IMR-90 (cell line): ENCODE results near the gene METRNL. TPM values are rescaled to one million over a fixed set of nuclear protein-coding genes. Genes with fewer than 3 reads are reported as not detected.

Experiments used
- ATAC-seq: fragments of 200-7000 bp; cut with Tn5 transposase; 2 replicates; pipeline ENCODE4 v1.9.1; 2020; ENCODE audit warnings: low read depth, mild to moderate bottlenecking, moderate library complexity
- BruUV-seq: library from RNA; stranded (reverse); fragments of 400-500 nt; replicated peaks from 2 replicates; lab custom pipeline; 2021; lab: Mats Ljungman, UMichigan
- CTCF ChIA-PET: fragments of 300-600 bp; formaldehyde crosslinking; extraction: SDS; loops from one replicate; lab custom pipeline; 2021; ENCODE audit warnings: antibody characterized with exemption; lab: Yijun Ruan, JAX
- POLR2A ChIA-PET: fragments of 300-600 bp; sonication (Branson Sonifier 250); formaldehyde crosslinking; loops from one replicate; lab custom pipeline; 2022; ENCODE audit warnings: antibody characterized with exemption; ENCODE audit not compliant: unreplicated experiment; lab: Charles Lee
- DNase-seq: peaks from one replicate; pipeline ENCODE4 v3.0.0; 2013
- H2AFZ ChIP-seq: replicated peaks from 2 replicates; pipeline ENCODE3; 2013; ENCODE audit warnings: low read length, mild to moderate bottlenecking; ENCODE audit not compliant: poor library complexity
- H2AK5ac ChIP-seq: 2 replicates; pipeline ENCODE4 v1.6.1; 2013; ENCODE audit warnings: low read depth, low read length, inconsistent platforms
- H2AK9ac ChIP-seq: replicated peaks from 2 replicates; pipeline ENCODE3; 2013; ENCODE audit warnings: mild to moderate bottlenecking, low read depth, low read length, moderate library complexity; ENCODE audit not compliant: poor library complexity
- H2BK120ac ChIP-seq: 2 replicates; pipeline ENCODE4 v1.6.1; 2013; ENCODE audit warnings: low read depth, low read length, inconsistent platforms
- H2BK15ac ChIP-seq: 3 replicates; pipeline ENCODE4 v1.6.1; 2013; ENCODE audit warnings: low read depth, low read length, inconsistent platforms
- H2BK20ac ChIP-seq: 2 replicates; pipeline ENCODE4 v1.6.1; 2013; ENCODE audit warnings: low read depth, mild to moderate bottlenecking, inconsistent platforms, low read length, moderate library complexity
- H2BK5ac ChIP-seq: 2 replicates; pipeline ENCODE4 v1.6.1; 2013; ENCODE audit warnings: mild to moderate bottlenecking, low read depth, low read length, inconsistent platforms; ENCODE audit not compliant: poor library complexity, severe bottlenecking
- H3K14ac ChIP-seq: replicated peaks from 2 replicates; pipeline ENCODE4 v1.6.1; 2013; ENCODE audit warnings: low read depth, low read length, inconsistent platforms
- H3K18ac ChIP-seq: 2 replicates; pipeline ENCODE4 v1.6.1; 2013; ENCODE audit warnings: low read depth, low read length, control low read depth
- H3K23ac ChIP-seq: 2 replicates; pipeline ENCODE4 v1.6.1; 2013; ENCODE audit warnings: low read depth, low read length, inconsistent platforms
- H3K27ac ChIP-seq: 2 replicates; pipeline ENCODE4 v1.5.1; 2013; ENCODE audit warnings: mild to moderate bottlenecking, control low read depth, low read length; ENCODE audit not compliant: insufficient read depth
- H3K27me3 ChIP-seq: 2 replicates; pipeline ENCODE4 v1.6.1; 2013; ENCODE audit warnings: low read length; ENCODE audit not compliant: control insufficient read depth, insufficient read depth
- H3K36me3 ChIP-seq: 2 replicates; pipeline ENCODE4 v1.6.1; 2013; ENCODE audit warnings: low read length, mixed read lengths; ENCODE audit not compliant: control insufficient read depth, insufficient read depth
- H3K4ac ChIP-seq: 2 replicates; pipeline ENCODE4 v1.6.1; 2013; ENCODE audit warnings: low read depth, low read length, inconsistent platforms
- H3K4me1 ChIP-seq: 2 replicates; pipeline ENCODE4 v1.6.1; 2013; ENCODE audit warnings: low read length, mixed read lengths; ENCODE audit not compliant: control insufficient read depth, insufficient read depth
- H3K4me2 ChIP-seq: 2 replicates; pipeline ENCODE4 v1.6.1; 2013; ENCODE audit warnings: low read depth, mild to moderate bottlenecking, control low read depth, low read length, moderate library complexity
- H3K4me3 ChIP-seq: 2 replicates; pipeline ENCODE4 v1.5.1; 2013; ENCODE audit warnings: low read depth, mild to moderate bottlenecking, control low read depth, low read length, moderate library complexity; ENCODE audit not compliant: insufficient read depth
- H3K56ac ChIP-seq: 2 replicates; pipeline ENCODE4 v1.6.1; 2013; ENCODE audit warnings: low read length, inconsistent platforms; ENCODE audit not compliant: insufficient read depth; ENCODE audit errors: extremely low read depth
- H3K79me1 ChIP-seq, 2 experiments: 2 replicates each; pipeline ENCODE4 v1.6.1; 2013; ENCODE audit warnings: low read length in 2 of 2, inconsistent platforms in 1 of 2, low read depth in 1 of 2
- H3K9ac ChIP-seq: 2 replicates; pipeline ENCODE4 v1.6.1; 2013; ENCODE audit warnings: low read depth, low read length, control low read depth
- H3K9me1 ChIP-seq: 2 replicates; pipeline ENCODE4 v1.6.1; 2013; ENCODE audit warnings: low read length, inconsistent platforms; ENCODE audit not compliant: insufficient read depth
- H3K9me3 ChIP-seq: 2 replicates; pipeline ENCODE4 v1.6.1; 2013; ENCODE audit warnings: low read length; ENCODE audit not compliant: control insufficient read depth, insufficient read depth
- H4K20me1 ChIP-seq: 2 replicates; pipeline ENCODE4 v1.6.1; 2013; ENCODE audit warnings: low read length, inconsistent platforms; ENCODE audit not compliant: insufficient read depth
- H4K5ac ChIP-seq: 2 replicates; pipeline ENCODE4 v1.6.1; 2013; ENCODE audit warnings: mild to moderate bottlenecking, low read depth, low read length, control low read depth
- H4K8ac ChIP-seq, 2 experiments: 2 replicates each; pipeline ENCODE4 v1.6.1; 2013; ENCODE audit warnings: low read depth in 2 of 2, low read length in 2 of 2, control low read depth in 1 of 2, inconsistent platforms in 1 of 2
- H4K91ac ChIP-seq: 2 replicates; pipeline ENCODE4 v1.6.1; 2013; ENCODE audit warnings: low read depth, low read length, inconsistent platforms; ENCODE audit not compliant: insufficient read depth
- BHLHE40 ChIP-seq: fragments of 150-350 bp; IDR thresholded peaks from 2 replicates; pipeline ENCODE4 v1.6.1; 2016; ENCODE audit warnings: mild to moderate bottlenecking, low read depth, low read length
- CEBPB ChIP-seq: IDR thresholded peaks from 2 replicates; pipeline ENCODE4 v1.6.1; 2012; ENCODE audit warnings: low read depth, low read length, improper control_type of control experiment
- CHD1 ChIP-seq: IDR thresholded peaks from 2 replicates; pipeline ENCODE4 v1.6.1; 2012; ENCODE audit warnings: low read depth, low read length, improper control_type of control experiment
- FOS ChIP-seq: fragments of 150-350 bp; IDR thresholded peaks from 2 replicates; pipeline ENCODE4 v1.6.1; 2016; ENCODE audit warnings: low read depth, low read length
- MAFK ChIP-seq: IDR thresholded peaks from 2 replicates; pipeline ENCODE4 v1.6.1; 2012; ENCODE audit warnings: low read depth, low read length, improper control_type of control experiment
- MAZ ChIP-seq: IDR thresholded peaks from 2 replicates; pipeline ENCODE4 v1.6.1; 2012; ENCODE audit warnings: low read depth, mild to moderate bottlenecking, low read length, improper control_type of control experiment, moderate library complexity, borderline replicate concordance
- RAD21 ChIP-seq: IDR thresholded peaks from 2 replicates; pipeline ENCODE4 v1.6.1; 2012; ENCODE audit warnings: low read length, improper control_type of control experiment
- SMC3 ChIP-seq: fragments of 150-350 bp; IDR thresholded peaks from 2 replicates; pipeline ENCODE4 v1.6.1; 2016; ENCODE audit warnings: low read depth, mild to moderate bottlenecking, antibody characterized with exemption, low read length, moderate library complexity
- whole genome bisulfite sequencing, 2 experiments: methylation state at CpG; one replicate each; pipeline versions ENCODE4 v1.1.5 to v1.1.7; 2013; ENCODE audit warnings: missing lambda C conversion rate in 2 of 2; ENCODE audit not compliant: insufficient read length in 1 of 2; ENCODE audit errors: extremely low coverage in 2 of 2; 5-methylcytosine and 5-hydroxymethylcytosine counted together
- dilution Hi-C: fragments of 300-500 bp; cut with HindIII; formaldehyde crosslinking; loops from one replicate; pipeline ENCODE4 v1.14.3; 2018; ENCODE audit warnings: low sequenced_read_pairs; ENCODE audit not compliant: unreplicated experiment
- in situ Hi-C: fragments of 300-500 bp; cut with MboI; formaldehyde crosslinking; loops from 3 replicates; pipeline ENCODE4 v1.14.3; 2019; ENCODE audit warnings: low sequenced_read_pairs, inconsistent platforms, mixed read lengths
- intact Hi-C: fragments of 100-400 bp; cut with micrococcal nuclease; formaldehyde crosslinking; loops from 2 replicates; pipeline ENCODE4 v1.10.0; 2022
- polyA plus RNA-seq, 3 experiments: library from polyadenylated mRNA; depleted of rRNA; stranded (reverse); fragments of >200 nt; gene quantifications; 2 replicates each; pipeline ENCODE4 v1.2.3, GENCODE V29; 2012; ENCODE audit warnings: low replicate concordance in 1 of 3
- total RNA-seq: library from RNA; depleted of rRNA; stranded (reverse); fragments of >200 nt; gene quantifications from 2 replicates; pipeline ENCODE4 v1.2.3, GENCODE V29; 2012
- TF ChIP-seq, protein P1 (sequence below): fragments of 150-350 bp; IDR thresholded peaks from 2 replicates; pipeline ENCODE4 v1.6.1; 2017; ENCODE audit warnings: mild to moderate bottlenecking, antibody characterized with exemption, low read length, low read depth

The METRNL gene
- total and polyA plus RNA-seq, 2 of the 4 experiments (the other 2 are of a cell fraction): 17.9 to 48.2 TPM

DNA sequence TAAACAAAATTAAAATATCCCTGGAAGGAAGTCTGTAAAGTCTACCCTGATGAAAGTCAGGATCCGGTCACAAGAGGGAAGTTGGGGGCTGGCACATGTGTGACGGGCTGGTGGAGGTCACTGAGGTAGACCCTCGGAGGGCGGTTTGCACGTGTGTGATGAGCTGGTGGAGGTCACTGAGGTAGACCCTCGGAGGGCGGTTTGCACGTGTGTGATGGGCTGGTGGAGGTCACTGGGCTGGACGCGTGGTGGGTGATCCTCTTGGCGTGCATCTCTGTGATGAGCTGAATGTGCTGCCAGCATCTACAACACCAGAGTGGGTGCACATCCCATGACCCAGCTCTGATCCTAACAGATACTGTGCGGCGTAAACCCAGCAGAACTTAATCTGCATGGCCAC, 43.7 kb upstream of the METRNL start:
- ATAC-seq (no peak), DNase-seq (no peak)
- H3K4ac ChIP-seq: no peak overlapping the region
- H2BK20ac ChIP-seq: no peak overlapping the region
- no peak overlapping the region for H2BK15ac ChIP-seq
- no peak overlapping the region for H3K18ac ChIP-seq
- peaks cover 6% of the 10 kb centered on the region for H3K9me3 ChIP-seq
- H2AFZ ChIP-seq: no peak overlapping the region
- H3K79me1 ChIP-seq: peaks cover 0 to 4% of the 10 kb centered on the region in 2 experiments; a peak in 2 of 4 replicates
- no peak overlapping the region for H2BK120ac ChIP-seq
- H4K20me1 ChIP-seq: no peaks in the 10 kb centered on the region
- dilution Hi-C loops (no loop called here), in situ Hi-C loops (no loop called here), intact Hi-C loops (no loop called here)
- no peaks in the 10 kb centered on the region for H3K27me3 ChIP-seq
- no peak overlapping the region for H2AK9ac ChIP-seq
- WGBS, 2 experiments: 87% methylated on average over 3 of the region's 13 CpGs; no CpG with 5 or more reads in 1 of the 2 experiments
- no peak overlapping the region for H2BK5ac ChIP-seq
- ChIA-PET CTCF (no interaction called here), POLR2A (no interaction called here)
- H2AK5ac ChIP-seq: no peak overlapping the region
- no peak overlapping the region for H3K23ac ChIP-seq
- TF ChIP-seq MAZ (no peak), SMC3 (no peak), CEBPB (no peak), BHLHE40 (no peak), CHD1 (no peak), MAFK (no peak), FOS (no peak), RAD21 (no peak)
- TF ChIP-seq, protein P1, sequence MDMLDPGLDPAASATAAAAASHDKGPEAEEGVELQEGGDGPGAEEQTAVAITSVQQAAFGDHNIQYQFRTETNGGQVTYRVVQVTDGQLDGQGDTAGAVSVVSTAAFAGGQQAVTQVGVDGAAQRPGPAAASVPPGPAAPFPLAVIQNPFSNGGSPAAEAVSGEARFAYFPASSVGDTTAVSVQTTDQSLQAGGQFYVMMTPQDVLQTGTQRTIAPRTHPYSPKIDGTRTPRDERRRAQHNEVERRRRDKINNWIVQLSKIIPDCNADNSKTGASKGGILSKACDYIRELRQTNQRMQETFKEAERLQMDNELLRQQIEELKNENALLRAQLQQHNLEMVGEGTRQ: no peak
- H3K9me1 ChIP-seq: no peaks in the 10 kb centered on the region
- no peak overlapping the region for H4K8ac ChIP-seq
- no TSS peak for BruUV-seq
- no peak overlapping the region for H3K4me3 ChIP-seq
- H3K4me1 ChIP-seq: no peaks in the 10 kb centered on the region
- no peak overlapping the region for H3K14ac ChIP-seq
- no peak overlapping the region for H3K9ac ChIP-seq
- H3K27ac ChIP-seq: no peak overlapping the region
- no peak overlapping the region for H3K4me2 ChIP-seq
- H3K36me3 ChIP-seq: peaks cover 4% of the 10 kb centered on the region
- no peak overlapping the region for H4K91ac ChIP-seq
- no peak overlapping the region for H4K5ac ChIP-seq
- H3K56ac ChIP-seq: no peak overlapping the region
